HG03565 (cell line): ENCODE results near the gene OXER1.

ENCODE experiments used
- ATAC-seq: cut with Tn5 transposase; IDR thresholded peaks from one replicate; pipeline ENCODE4 v1.9.1; 2021; ENCODE audit warnings: mild to moderate bottlenecking, moderate library complexity; ENCODE audit not compliant: unreplicated experiment

OXER1 gene

GRCh38 chr2:42794271-42795046, 30.5 kb upstream of the OXER1 start:
- no peak for ATAC-seq

- no peak for ATAC-seq
Observed at GRCh38 chr2:42793334-42794270, 29.7 kb upstream of the OXER1 start.

- ATAC-seq: no peak
Observed at GRCh38 chr2:42792583-42793333, 28.8 kb upstream of the OXER1 start, which contains the start of gene HAAO. HAAO (minus strand) TSS chr2:42792583; CDS start chr2:42792536, 47 bp downstream.

- no peak for ATAC-seq
Observed at GRCh38 chr2:42792087-42792582, 28.2 kb upstream of the OXER1 start.

- ATAC-seq: no peak
Observed at GRCh38 chr2:42791606-42792005, 27.7 kb upstream of the OXER1 start.

- ATAC-seq: no peak
Observed at GRCh38 chr2:42789751-42790150, 25.8 kb upstream of the OXER1 start.

- ATAC-seq: no peak
Observed at GRCh38 chr2:42788882-42789281, 24.9 kb upstream of the OXER1 start.

- ATAC-seq: no peak
Observed at GRCh38 chr2:42788478-42788793, 24.5 kb upstream of the OXER1 start.

GRCh38 chr2:42787788-42788477, 24.0 kb upstream of the OXER1 start:
- ATAC-seq: no peak

GRCh38 chr2:42787424-42787787, 23.5 kb upstream of the OXER1 start:
- no peak for ATAC-seq

- ATAC-seq: no peak
Observed at GRCh38 chr2:42786561-42787345, 22.8 kb upstream of the OXER1 start.

GRCh38 chr2:42784204-42784880, 20.4 kb upstream of the OXER1 start:
- ATAC-seq: no peak

GRCh38 chr2:42783511-42783910, 19.6 kb upstream of the OXER1 start:
- ATAC-seq: no peak

GRCh38 chr2:42781181-42781580, 17.2 kb upstream of the OXER1 start:
- ATAC-seq: no peak

- ATAC-seq: no peak
Observed at GRCh38 chr2:42777883-42778805, 14.2 kb upstream of the OXER1 start.

GRCh38 chr2:42775810-42776209, 11.9 kb upstream of the OXER1 start:
- ATAC-seq: no peak

GRCh38 chr2:42775186-42775585, 11.3 kb upstream of the OXER1 start:
- no peak for ATAC-seq

GRCh38 chr2:42771546-42772153, 7.7 kb upstream of the OXER1 start:
- ATAC-seq: no peak
